Panc1 (cell line): ENCODE measurements around the gene MARCHF3. TPM values are rescaled to one million over a fixed set of nuclear protein-coding genes. Genes with fewer than 3 reads are reported as not detected.

Experiments used
- ATAC-seq: fragments of 200-7000 bp; cut with Tn5 transposase; 2 replicates; pipeline ENCODE4 v1.9.1; 2020; ENCODE audit warnings: mild to moderate bottlenecking, moderate library complexity
- BruUV-seq: library from RNA; stranded (reverse); fragments of 400-500 nt; replicated peaks from 2 replicates; lab custom pipeline; 2021; lab: Mats Ljungman, UMichigan
- CTCF ChIA-PET: fragments of 300-600 bp; sonication (Branson Sonifier 250); formaldehyde crosslinking; loops from one replicate; lab custom pipeline; 2022; ENCODE audit warnings: antibody characterized with exemption; lab: Charles Lee
- POLR2A ChIA-PET: fragments of 300-600 bp; sonication (Branson Sonifier 250); formaldehyde crosslinking; loops from one replicate; lab custom pipeline; 2022; ENCODE audit warnings: antibody characterized with exemption; lab: Charles Lee
- DNase-seq: peaks from one replicate; pipeline ENCODE4 v3.0.0-alpha.2; 2010; ENCODE audit warnings: low read depth, low spot score
- H3K27ac ChIP-seq: 2 replicates; pipeline ENCODE4 v1.5.1; 2011; ENCODE audit warnings: mild to moderate bottlenecking, low read length, inconsistent platforms
- H3K27me3 ChIP-seq: fragments of 200-500 bp; sonication (Bioruptor generic); 2 replicates; pipeline ENCODE4 v1.6.0; 2014; ENCODE audit warnings: low read length, inconsistent platforms; ENCODE audit not compliant: control insufficient read depth, insufficient read depth
- H3K36me3 ChIP-seq: fragments of 200-500 bp; sonication (Bioruptor generic); 2 replicates; pipeline ENCODE4 v1.5.1; 2014; ENCODE audit warnings: inconsistent platforms, mild to moderate bottlenecking, low read length, moderate library complexity; ENCODE audit not compliant: control insufficient read depth, insufficient read depth
- H3K4me1 ChIP-seq: 2 replicates; pipeline ENCODE4 v1.5.1; 2011; ENCODE audit warnings: inconsistent platforms, mild to moderate bottlenecking, low read length, moderate library complexity; ENCODE audit not compliant: control insufficient read depth, insufficient read depth
- H3K4me3 ChIP-seq, 2 experiments: 2 replicates each; pipeline ENCODE4 v1.5.1; 2011 to 2012; ENCODE audit warnings: low read depth in 2 of 2, low read length in 2 of 2, mild to moderate bottlenecking in 2 of 2, inconsistent platforms in 1 of 2, moderate library complexity in 1 of 2
- H3K9me3 ChIP-seq: fragments of 200-500 bp; sonication (Bioruptor generic); 2 replicates; pipeline ENCODE4 v1.5.1; 2014; ENCODE audit warnings: low read depth, mild to moderate bottlenecking, inconsistent platforms, low read length, moderate library complexity; ENCODE audit not compliant: control insufficient read depth, insufficient read depth
- POLR2AphosphoS5 ChIP-seq: IDR thresholded peaks from 2 replicates; pipeline ENCODE4 v1.6.1; 2012; ENCODE audit warnings: mild to moderate bottlenecking, low read depth, low read length, moderate library complexity
- SIN3A ChIP-seq: IDR thresholded peaks from 2 replicates; pipeline ENCODE4 v1.6.1; 2012; ENCODE audit warnings: low read depth, mild to moderate bottlenecking, low read length, moderate library complexity, borderline replicate concordance; ENCODE audit not compliant: insufficient read depth
- TCF7L2 ChIP-seq: IDR thresholded peaks from 2 replicates; pipeline ENCODE4 v1.6.1; 2011; ENCODE audit warnings: mild to moderate bottlenecking, low read depth, low read length, inconsistent platforms
- in situ Hi-C: cut with HindIII; loops from 2 replicates; pipeline ENCODE4 v1.10.0; 2016; ENCODE audit warnings: low sequenced_read_pairs, low pct_unique_long_range_greater_than_20kb
- intact Hi-C: fragments of 100-400 bp; cut with micrococcal nuclease; formaldehyde crosslinking; loops from one replicate; pipeline ENCODE4 v1.10.0; 2022; ENCODE audit not compliant: unreplicated experiment
- total RNA-seq: library from RNA; stranded (reverse); gene quantifications from one replicate; pipeline ENCODE4 v1.2.1, GENCODE V29; 2021; ENCODE audit not compliant: unreplicated experiment
- TF ChIP-seq, protein P1 (sequence below): fragments of 450-650 bp; IDR thresholded peaks from 2 replicates; pipeline ENCODE4 v1.5.1; 2017; ENCODE audit warnings: mild to moderate bottlenecking
- TF ChIP-seq, protein P2 (sequence below), 2 experiments: IDR thresholded peaks; 2 replicates each; pipeline ENCODE4 v1.6.1; 2011 to 2012; ENCODE audit warnings: low read depth in 2 of 2, control low read depth in 1 of 2, low read length in 1 of 2, mild to moderate bottlenecking in 1 of 2, moderate library complexity in 1 of 2; ENCODE audit not compliant: insufficient read depth in 1 of 2

The MARCHF3 gene
- total RNA-seq, 1 experiment from 2014 or later, result 3.0 TPM

DNA sequence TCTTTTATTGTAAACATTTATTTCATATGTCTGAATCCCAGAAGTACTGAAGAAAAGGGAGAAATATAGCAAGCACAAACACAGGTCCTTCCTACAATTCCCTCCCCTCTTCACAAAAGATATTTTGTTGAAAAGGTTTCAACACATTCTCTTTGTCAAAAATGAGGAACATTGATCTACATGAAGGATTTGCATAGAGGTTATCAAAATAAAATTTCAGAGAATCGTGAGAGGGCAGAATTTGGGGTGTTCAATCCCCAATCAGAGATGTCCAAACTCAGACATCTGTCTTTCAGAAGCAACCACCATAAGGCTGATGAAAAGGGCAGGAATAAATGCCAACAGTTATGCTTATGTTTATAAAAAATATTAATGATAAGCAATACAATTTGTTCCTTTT is 69.2 kb downstream of the MARCHF3 start:
- Histone ChIP-seq H3K27ac (no peak overlapping the region), H3K27me3 (peaks cover 8% of the 10 kb centered on the region; the same call in 1 of the 2 replicates), H3K4me1 (no peaks in the 10 kb centered on the region), H3K36me3 (no peaks in the 10 kb centered on the region), H3K4me3 (no peak overlapping the region), H3K9me3 (no peaks in the 10 kb centered on the region)
- intact Hi-C loops (no loop called here), in situ Hi-C loops (no loop called here)
- DNase-seq, result no peak
- BruUV-seq, result no TSS peak
- TF ChIP-seq, protein P1, sequence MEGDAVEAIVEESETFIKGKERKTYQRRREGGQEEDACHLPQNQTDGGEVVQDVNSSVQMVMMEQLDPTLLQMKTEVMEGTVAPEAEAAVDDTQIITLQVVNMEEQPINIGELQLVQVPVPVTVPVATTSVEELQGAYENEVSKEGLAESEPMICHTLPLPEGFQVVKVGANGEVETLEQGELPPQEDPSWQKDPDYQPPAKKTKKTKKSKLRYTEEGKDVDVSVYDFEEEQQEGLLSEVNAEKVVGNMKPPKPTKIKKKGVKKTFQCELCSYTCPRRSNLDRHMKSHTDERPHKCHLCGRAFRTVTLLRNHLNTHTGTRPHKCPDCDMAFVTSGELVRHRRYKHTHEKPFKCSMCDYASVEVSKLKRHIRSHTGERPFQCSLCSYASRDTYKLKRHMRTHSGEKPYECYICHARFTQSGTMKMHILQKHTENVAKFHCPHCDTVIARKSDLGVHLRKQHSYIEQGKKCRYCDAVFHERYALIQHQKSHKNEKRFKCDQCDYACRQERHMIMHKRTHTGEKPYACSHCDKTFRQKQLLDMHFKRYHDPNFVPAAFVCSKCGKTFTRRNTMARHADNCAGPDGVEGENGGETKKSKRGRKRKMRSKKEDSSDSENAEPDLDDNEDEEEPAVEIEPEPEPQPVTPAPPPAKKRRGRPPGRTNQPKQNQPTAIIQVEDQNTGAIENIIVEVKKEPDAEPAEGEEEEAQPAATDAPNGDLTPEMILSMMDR, result no peak
- no peak for TF ChIP-seq SIN3A
- TF ChIP-seq POLR2AphosphoS5, result no peak
- TF ChIP-seq, protein P2, sequence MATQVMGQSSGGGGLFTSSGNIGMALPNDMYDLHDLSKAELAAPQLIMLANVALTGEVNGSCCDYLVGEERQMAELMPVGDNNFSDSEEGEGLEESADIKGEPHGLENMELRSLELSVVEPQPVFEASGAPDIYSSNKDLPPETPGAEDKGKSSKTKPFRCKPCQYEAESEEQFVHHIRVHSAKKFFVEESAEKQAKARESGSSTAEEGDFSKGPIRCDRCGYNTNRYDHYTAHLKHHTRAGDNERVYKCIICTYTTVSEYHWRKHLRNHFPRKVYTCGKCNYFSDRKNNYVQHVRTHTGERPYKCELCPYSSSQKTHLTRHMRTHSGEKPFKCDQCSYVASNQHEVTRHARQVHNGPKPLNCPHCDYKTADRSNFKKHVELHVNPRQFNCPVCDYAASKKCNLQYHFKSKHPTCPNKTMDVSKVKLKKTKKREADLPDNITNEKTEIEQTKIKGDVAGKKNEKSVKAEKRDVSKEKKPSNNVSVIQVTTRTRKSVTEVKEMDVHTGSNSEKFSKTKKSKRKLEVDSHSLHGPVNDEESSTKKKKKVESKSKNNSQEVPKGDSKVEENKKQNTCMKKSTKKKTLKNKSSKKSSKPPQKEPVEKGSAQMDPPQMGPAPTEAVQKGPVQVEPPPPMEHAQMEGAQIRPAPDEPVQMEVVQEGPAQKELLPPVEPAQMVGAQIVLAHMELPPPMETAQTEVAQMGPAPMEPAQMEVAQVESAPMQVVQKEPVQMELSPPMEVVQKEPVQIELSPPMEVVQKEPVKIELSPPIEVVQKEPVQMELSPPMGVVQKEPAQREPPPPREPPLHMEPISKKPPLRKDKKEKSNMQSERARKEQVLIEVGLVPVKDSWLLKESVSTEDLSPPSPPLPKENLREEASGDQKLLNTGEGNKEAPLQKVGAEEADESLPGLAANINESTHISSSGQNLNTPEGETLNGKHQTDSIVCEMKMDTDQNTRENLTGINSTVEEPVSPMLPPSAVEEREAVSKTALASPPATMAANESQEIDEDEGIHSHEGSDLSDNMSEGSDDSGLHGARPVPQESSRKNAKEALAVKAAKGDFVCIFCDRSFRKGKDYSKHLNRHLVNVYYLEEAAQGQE (IDR thresholded peaks at IDR 0.05; ENCODE audit: insufficient read depth in 1 of 2, low read depth in 2 of 2, low read length in 1 of 2), result no peak
- no peak for TF ChIP-seq TCF7L2
- no peak for ATAC-seq
- ChIA-PET POLR2A (no interaction called here), CTCF (no interaction called here)

DNA sequence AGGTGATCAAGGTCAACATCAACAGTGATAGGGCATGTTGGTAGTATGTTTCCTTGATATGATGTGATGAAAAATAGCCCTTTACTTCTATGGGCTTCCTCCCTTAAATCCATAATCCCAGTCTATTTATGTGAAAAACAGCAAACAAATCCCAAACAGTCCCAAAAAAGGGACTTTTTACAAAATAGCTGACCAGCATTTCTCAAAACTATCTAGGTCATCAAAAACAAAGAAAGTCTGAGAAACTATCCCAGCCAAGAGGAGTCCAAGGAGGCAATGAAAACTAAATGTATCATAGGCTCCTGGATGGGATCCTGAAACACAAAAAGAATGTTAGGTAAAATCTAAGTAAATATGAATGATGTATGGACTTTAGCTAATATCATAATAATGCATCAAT is 71.2 kb downstream of the MARCHF3 start:
- ChIA-PET POLR2A (no interaction called here), CTCF (no interaction called here)
- ATAC-seq, result no peak
- Histone ChIP-seq H3K27ac (no peak overlapping the region), H3K27me3 (peaks cover 8% of the 10 kb centered on the region; the same call in 1 of the 2 replicates), H3K4me1 (no peaks in the 10 kb centered on the region), H3K36me3 (no peaks in the 10 kb centered on the region), H3K9me3 (no peaks in the 10 kb centered on the region), H3K4me3 (no peak overlapping the region)
- intact Hi-C loops, result no loop called here
- no peak for TF ChIP-seq POLR2AphosphoS5
- TF ChIP-seq, protein P1, result no peak
- TF ChIP-seq SIN3A, result no peak
- TF ChIP-seq TCF7L2, result no peak
- TF ChIP-seq, protein P2 (IDR thresholded peaks at IDR 0.05; ENCODE audit: insufficient read depth in 1 of 2, low read depth in 2 of 2, low read length in 1 of 2), result no peak
- no TSS peak for BruUV-seq
- in situ Hi-C loops, result no loop called here
- no peak for DNase-seq
